NCI-H1694 (cell line): ENCODE measurements around the gene IL18R1.

Experiments used
- DNase-seq: peaks from one replicate; lab custom pipeline; 2025; lab: John Stamatoyannopoulos, UW

Gene IL18R1

DNA sequence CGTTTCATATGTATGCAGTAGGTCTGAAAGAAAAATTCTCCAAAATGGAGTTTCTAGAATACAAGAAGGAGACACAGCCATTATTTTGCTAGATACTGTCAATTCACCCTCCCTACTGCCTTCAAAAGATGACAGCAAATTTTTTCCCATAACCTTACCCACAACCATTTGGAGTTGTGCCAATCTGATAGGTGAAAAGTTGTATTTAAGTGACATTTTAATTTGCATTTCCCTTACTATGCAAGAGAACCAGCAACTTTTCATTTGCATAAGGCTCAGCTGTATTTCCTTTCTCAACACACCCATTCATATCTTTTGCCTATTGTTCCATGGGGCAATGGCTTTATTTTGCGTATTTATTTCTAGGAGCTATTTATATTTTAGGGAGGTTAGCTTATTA is 36.0 kb downstream of the IL18R1 start:
- no peak for DNase-seq

DNA sequence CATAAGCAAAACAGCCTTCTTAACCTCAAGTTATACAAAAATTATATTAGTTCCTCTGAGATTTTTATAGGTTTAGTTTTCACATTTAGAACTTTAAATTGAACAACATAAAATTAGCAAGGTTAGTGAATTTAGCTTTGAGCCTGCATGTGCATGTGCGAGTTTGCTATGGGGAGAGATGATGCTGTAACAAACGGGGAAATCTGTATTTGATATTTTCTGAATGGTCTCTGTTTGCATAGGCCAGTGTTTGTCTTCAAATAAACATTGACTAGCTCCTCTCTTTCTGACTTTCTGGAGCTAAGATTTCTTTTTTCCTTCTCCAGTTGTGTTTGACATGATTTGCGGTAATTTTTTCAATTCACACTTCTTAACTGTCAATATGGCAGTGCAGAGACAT is 36.5 kb downstream of the IL18R1 start:
- DNase-seq, result no peak

DNA sequence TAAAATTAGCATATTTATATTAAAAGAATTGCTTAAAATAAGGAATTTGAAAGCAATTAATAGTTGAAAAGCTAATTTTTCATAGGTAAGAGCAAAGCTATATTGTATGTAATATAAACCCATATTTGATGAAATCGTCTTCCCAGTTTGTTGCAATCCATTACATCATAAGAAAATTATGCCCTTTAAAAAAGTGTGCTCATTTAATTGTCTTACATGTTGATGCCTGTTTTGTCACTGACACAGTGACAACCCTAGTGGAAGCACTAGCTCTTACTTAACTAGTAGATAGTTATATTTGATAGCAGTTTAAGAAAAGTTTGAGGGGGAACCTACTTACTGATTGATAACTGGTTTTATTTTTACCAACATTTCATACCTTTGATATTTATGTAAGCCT is 37.3 kb downstream of the IL18R1 start:
- DNase-seq, result no peak

DNA sequence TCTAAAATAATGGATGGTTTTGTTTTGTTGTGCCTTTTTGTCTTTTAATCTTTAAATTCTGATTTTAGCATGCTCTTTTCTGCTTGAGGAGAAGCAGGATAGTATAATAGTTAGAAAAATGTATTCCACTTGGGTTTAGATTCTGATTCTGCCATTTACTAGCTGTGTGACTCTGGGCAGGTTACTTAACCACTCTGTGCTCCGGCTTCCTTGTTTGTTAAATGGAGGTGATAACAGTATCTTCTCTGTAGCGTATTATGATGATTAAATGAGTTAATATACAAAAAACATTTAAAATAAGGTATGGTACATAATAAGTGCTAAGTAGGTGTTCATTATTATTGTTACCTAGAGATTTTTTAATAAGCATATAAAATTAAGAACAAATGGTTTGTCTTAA is 40.4 kb downstream of the IL18R1 start:
- DNase-seq, result no peak

DNA sequence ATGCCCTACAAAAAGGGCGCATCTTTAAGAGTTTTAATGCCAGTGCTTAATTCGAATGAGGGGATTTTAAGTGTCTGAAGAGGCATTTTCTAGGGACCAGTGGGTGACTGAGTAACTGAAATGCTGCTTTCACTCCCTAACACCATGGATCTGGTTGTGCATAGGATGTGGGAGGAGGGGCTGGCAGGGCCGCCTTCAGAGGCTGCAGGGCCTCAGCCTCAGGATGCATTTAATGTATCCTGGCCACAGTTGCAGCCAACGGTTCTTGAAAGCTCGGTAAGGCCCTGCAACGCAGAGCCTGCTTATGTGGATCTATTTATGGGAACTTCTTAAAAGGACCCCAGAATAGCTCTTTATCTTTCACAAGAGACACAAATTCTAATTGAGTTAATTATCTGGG is 41.6 kb downstream of the IL18R1 start:
- no peak for DNase-seq

DNA sequence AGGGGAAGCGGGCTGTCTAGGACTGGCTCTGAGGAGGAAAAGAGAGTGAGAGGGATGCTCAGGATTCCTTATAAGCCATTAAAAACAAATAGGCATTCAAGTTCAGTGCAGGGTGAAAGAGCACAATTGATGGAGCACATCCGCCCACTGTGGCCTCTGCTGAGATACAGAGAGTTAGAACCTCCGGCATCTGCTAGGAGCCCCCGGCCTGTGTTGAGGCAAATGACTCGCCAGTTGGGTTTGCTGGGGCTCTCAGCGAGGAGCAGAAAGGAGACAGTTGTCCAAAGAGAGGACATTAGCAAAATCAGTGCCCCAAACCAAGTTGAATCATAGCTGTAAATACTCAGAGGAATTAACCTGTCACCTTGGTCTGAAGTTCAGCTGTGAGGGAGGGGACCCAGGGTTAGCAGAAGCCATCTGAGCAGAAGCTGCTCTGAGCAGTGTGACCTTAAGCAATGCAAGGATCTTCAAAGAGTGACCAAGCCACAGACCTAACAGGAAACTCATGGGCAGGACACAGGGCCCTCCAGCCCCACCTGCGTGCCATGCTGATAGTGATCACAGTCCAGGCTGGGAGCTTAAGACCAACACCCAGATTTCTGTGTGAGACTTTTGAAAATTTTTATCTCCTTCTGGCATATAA is 44.0 kb downstream of the IL18R1 start:
- DNase-seq, result no peak

DNA sequence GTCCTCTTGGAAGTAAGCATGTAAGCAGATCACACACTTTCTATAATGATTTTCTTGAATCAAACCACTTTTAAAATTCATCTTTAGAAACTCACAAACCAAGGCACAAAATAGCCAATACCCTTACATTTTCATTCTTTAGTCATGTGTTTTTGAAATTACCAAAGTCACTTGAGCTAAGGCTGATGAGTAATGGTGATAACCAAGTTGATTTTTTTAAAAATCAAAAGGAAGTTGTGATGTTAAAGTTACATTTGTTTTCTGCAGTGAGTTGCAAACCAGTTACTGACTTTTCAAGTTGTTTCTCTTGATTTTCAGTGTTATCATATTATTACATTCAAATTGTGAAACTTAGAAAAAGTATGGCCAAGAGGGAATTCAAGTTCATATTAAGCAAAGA is 45.9 kb downstream of the IL18R1 start:
- DNase-seq, result no peak

DNA sequence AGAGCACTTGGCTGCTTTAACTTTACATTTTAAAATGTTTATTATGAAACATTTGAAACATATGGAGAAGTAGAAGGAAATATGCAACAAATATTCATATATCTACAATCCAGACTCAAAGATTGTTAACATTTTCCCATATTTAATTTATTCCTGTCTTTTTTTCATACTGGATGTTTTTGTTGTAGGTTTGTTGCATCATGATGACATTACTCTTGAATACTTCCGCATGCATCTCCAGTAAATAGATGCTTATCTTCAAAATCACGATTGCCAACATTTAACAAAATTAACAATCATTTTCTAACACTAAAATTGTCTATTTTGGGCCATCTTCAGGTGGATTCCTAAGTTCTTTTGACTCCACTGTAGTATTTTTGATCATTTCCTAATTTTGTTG is 46.3 kb downstream of the IL18R1 start:
- no peak for DNase-seq

DNA sequence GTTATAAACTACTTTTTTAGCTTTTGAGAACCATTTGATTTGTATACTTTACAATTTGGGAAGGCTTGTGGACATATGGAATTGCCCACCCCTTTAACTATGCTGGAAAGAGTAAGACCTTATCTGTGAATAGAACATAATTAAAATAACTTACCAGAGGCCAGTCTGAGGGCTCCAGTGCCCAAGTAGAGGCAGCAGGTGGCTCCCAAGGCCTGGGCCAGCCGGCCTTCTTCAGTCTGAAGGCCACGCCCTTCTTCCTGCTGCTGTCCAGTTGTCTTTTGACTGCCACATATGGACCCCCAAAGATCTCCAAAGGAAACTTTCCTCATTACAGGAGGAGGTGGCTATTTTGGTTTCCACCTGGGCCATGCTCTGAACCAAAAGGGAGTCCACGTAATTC is 55.4 kb downstream of the IL18R1 start:
- no peak for DNase-seq

DNA sequence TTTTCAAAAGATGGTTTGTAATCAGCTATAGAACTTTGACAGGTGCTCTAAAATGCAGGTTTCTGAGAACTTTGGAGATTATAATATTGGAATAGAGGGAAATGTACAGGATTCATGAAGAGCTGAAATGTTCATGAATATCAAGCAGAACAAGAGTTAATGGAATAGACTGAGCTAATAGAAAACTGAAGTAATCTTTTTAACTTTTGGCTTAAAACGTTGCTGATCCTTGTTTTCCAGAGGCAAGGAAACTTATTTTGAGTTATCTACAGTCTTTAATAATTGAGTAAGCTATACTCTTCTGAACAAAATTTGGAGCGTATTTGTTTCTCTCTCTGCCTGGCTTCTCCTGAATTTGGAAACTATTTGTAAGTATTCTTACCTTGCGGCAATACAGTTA is 56.6 kb downstream of the IL18R1 start:
- DNase-seq, result no peak

DNA sequence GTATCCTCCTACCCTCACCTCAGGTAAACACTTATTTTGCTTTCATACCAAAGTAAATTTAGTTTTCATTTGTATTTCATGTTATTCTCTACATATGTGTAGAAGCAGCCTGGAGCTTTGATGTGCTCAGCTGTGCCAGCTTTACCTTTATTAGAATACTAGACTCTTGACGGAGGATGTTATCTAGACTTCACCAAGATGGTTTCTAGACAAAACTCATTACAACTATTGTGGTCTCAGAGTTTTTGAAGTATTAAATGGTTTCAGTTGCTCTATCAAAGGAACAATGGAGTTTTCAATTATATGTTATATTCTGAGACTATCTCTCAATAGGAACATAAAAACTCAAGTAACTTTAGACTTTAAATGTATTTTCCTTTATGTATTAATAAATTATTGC is 62.4 kb downstream of the IL18R1 start:
- no peak for DNase-seq

DNA sequence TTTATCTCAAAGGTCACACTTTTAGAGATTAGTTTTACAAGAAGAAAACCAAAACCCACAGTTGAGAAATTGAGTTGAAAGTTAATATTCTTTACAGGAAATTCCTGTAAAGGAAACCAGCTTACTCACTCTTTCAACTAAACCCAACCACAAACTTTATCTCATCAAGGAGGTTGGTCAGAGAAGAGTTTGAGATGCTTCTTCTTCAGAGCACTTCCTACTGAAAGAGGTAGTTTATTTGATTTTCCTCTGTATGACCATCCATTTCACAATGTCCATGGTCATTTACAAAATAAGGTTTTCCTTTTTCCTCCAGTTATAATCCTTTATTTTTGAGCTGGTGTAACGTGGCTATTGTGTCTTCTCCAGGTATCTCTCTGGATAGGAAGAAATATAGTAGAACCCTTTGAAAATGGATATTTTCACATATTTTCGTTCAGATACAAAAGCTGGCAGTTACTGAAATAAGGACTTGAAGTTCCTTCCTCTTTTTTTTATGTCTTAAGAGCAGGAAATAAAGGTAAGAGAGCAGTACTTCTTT is 62.9 kb downstream of the IL18R1 start:
- no peak for DNase-seq

DNA sequence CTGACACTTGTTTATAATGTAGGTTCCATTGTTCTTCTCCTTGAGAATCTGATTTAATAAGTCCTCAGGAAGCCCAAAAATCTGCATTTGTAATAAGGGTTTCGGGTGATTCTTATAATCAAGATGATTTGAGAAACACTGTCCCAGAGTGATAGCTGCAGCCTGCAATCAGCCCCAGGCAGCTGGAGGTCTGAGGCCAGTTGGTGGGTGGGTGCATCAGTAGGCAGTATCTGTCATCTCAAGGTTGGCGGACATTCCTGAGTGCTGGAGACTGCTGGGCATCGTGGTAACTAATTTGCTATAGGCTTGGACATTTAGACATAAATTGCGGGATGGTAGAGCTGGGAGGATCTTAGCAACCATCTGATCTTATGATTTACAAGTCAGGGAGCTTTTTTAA is 64.7 kb downstream of the IL18R1 start:
- no peak for DNase-seq

DNA sequence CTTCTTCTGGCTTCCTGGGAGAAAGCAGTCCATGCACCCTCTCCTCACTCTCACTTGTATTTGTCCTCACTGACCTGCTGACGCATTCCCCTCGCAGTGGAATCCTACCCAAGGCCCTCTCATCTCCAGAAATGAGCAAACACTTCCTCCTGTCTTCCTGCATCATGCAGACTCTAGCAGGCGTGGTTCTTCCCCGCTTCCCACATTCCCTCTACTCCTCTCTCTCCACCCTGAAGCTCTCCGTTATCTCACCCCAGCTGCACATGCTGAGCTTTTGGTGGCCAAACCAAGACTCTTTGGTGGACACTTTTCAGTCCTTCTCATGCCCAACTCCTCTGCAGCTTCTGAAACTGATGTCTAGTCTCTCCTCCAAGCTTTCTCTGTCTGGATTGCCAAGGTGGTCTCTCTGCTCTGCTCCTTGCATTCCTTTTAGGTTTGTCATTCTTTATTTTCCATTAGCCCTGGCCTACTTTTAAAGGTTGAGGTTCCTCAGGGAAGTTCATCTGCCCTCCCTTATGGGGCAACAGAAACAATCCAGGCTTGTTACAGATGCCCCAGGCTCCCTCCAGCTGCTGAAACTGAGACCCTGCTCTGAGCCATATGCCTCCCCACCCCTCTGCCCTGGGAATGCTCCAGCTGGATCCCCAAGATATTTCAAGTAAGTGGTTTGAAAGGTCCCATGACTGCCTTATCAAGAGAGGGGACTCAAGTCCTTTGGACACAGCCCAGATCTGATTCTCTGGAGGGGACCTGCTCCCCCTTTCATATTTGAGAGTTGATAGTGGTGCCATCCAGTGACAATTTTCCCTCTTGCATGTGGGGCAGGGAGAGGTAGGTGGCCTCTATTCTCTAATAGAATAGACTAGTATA is 66.5 kb downstream of the IL18R1 start:
- DNase-seq, result no peak

DNA sequence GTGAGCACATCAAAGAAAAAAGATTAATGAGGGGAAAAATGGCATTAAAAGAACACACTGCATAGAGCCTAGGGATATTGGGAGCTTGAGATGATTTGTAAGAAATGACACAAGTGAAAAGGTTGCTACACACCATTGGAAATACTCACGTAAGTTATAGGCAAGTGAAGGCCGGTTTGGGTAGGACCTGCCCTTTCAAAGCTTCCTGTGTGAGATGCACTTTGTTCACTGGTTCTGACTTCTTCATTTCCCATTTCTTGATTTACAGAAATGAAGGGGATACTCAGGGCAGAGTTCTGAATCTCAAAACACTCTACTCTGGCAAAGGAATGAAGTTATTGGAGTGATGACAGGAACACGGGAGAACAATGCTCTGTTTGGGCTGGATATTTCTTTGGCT is 67.3 kb downstream of the IL18R1 start, which contains the start of gene IL18RAP:
Gene IL18RAP (plus strand): TSS at position 251 of the 400 bp plus-strand sequence. CDS start 118 bp downstream, at position 369.
- no peak for DNase-seq

DNA sequence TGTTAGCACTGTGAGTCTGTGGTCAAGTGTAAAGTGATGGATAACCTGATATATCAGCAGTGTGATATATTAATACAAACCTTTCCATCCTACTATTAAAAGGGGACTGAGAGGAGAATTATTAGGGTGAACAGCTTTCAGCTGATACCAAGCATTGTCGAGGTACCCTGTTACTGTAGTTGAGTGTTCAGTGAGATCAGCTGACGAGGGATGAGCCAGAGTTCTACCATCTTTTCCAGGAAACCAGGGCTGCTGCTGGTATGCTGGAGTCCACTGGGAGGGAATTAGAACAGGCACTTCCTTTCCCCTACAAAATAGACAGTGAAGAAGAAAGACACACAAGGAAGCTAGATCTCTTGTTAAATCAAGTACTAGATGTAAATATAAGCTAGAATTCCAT is 67.8 kb downstream of the IL18R1 start:
- DNase-seq, result no peak

DNA sequence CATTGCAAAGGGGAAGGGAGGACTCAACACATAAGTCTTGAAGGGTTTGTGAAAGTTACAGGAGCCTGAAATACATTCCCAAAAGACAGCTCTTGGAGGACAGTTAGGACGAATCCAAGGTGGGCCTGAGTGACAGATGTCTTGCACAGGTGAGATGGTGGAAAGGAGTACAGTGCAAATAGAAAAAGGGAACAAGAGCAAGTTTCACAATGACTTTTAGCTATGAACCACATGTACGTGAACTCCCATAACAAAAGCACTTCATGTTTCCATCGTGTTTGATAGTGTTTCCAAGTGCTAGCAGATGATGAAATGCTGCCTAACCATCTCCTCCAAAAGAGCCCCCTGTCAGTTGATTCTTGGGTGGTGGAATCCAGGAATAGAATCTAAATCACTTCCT is 69.2 kb downstream of the IL18R1 start:
- DNase-seq, result no peak

DNA sequence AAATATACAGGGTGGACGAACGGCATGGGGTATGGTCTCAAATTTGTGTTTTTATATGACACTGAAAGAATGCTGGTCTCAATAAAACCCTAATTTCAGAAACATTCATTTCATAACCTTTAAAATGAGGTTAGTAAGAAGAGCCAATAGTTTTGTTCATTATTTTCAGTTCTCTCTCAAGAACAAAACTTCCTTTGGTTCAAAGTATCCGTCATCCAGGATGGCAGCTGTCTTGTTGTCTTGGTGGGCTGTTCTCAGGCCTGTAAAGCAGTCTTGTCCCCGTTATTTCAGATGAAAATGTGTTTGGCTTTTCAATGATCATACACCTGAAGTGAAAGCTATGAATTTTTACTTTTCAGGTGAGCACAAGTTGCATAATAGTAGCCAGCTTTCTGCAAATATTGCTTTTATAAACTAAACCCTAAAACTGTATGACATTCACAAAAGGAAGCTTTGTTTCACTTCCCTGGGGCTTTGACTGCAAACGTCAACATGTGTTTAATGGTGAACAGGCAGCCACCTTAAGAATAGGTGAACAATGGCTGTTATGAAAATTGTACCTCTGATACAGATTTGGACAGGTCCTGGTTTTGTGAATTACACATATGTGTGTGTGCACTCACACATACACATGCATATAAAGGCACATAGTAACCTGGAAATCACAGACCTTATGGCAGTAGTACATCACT is 70.0 kb downstream of the IL18R1 start:
- no peak for DNase-seq

DNA sequence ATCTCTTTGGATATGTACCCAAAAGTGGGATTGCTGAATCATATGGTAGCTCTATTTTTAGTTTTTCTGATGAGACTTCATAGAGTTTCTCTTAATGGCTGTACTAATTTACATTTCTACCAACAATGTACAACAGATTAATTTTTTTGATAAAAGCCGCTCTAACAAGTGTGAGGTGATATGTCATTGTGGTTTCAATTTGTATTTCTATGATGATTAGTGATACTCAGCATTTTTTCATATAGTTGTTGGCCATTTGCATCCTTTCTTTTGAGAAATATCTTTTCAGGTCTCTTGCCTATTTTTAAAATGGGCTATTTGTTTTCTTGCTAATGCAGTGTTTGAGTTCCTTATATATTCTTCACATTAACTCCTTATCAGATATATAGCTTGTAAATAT is 71.7 kb downstream of the IL18R1 start:
- DNase-seq, result no peak

DNA sequence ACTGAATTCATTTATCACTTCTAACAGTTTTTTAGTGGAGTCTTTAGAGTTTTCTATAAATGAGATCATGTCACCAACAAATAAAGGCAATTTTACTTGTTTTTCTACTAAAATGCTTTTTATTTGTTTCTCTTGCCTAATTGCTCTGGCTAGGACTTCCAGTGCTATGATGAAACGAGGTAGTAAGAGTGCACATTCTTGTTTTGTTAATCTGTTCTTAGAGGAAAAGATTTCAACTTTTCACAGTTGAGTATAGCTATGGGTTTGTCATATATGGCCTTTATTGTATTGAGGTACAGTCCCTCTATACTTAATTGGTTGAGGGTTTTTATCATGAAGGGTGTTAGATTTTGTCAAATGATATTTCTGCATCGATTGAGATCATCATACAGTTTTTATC is 73.0 kb downstream of the IL18R1 start:
- no peak for DNase-seq

DNA sequence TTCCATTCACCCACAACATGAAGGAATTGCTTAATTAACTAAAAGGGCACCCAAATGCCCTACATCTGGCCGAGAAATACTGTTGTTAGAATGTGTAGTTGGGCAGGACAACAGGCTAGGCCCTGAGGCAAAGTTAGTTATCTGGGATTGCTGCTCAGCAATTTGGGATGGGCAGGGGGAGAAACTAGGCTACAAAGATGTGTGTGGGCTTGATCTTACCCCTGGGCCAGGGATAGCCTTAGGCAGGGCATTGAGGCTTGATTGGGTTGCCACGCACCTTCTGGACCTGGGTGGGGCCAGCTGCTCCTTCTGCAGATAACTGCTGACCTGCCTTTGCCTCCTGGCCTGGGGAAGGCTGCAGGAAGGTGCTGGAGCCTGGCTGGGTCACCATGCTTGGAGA is 76.8 kb downstream of the IL18R1 start:
- DNase-seq, result no peak

DNA sequence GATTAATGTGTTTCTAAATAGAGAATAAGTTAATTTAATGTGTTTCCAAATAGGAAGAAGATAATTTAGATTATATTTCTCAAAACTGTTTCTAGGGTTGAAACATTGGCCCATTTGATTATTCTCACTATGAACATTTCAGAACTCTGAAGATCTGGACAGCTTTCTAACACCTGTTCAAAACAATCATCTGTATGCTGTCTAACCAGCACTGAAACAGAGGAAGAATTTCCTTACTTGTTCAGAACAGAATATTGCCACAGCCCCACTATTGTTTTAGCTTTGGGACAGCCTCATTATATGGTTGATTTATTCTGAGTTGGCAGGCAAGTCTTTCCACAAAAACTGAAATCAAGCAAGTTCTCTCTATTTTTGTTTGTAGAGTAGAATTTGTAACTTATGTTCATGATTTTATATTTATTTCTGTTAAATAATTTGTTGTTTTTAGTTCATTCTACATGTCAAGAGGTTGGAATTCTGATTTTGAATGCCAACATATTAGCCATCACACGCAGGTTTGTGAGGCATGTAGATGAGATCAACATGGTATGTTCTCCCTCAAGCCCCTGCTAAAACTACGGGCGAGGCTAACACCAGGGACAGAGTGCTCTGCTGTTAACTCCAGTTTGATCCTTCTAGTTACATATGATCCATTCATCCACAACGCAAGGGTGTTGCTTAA is 78.5 kb downstream of the IL18R1 start:
- no peak for DNase-seq
